Sigmoid colon (tissue), 7 donors: ENCODE results near the gene STAMBP. TPM values are rescaled to one million over a fixed set of nuclear protein-coding genes. Genes with fewer than 3 reads are reported as not detected.
A peak's percentile ranks its signal among the peaks of the same experiment; 100 is the strongest.
"Not testable (repeated sequence)": the region's sequence is repeated elsewhere in the genome, so short reads cannot be mapped to it uniquely, and the experiment has no call there.

Source experiments
- DNase-seq: peaks from one replicate; pipeline ENCODE4 v3.0.0-alpha.2; 2019
- H3K27ac ChIP-seq, 4 donors: fragments of 200-600 bp; sonication (generic); one replicate each; pipeline ENCODE4 v1.5.1; 2016 to 2019; ENCODE audit warnings: mild to moderate bottlenecking in 1 of 4
- H3K27me3 ChIP-seq, 3 donors: fragments of 200-600 bp; sonication (generic); one replicate each; pipeline ENCODE4 v1.5.1; 2019; ENCODE audit warnings: mild to moderate bottlenecking in 1 of 3
- H3K36me3 ChIP-seq, 4 donors: fragments of 200-600 bp; sonication (generic); one replicate each; pipeline ENCODE4 v1.5.1; 2016 to 2019
- H3K4me1 ChIP-seq, 4 donors: fragments of 200-600 bp; sonication (generic); one replicate each; pipeline ENCODE4 v1.5.1; 2017 to 2019
- H3K4me3 ChIP-seq, 4 donors: fragments of 200-600 bp; sonication (generic); one replicate each; pipeline ENCODE4 v1.5.1; 2017 to 2019; ENCODE audit warnings: mild to moderate bottlenecking in 2 of 4, moderate library complexity in 1 of 4
- H3K9me3 ChIP-seq, 4 donors: fragments of 200-600 bp in 3 of 4; sonication (generic) in 3 of 4; one replicate each; pipeline versions ENCODE4 v1.5.1 to v1.6.1; 2013 to 2019
- EP300 ChIP-seq, 4 donors: sonication (generic); formaldehyde crosslinking; IDR thresholded peaks; one replicate each; pipeline ENCODE4 v1.6.1; 2017; ENCODE audit warnings: antibody characterized with exemption in 4 of 4
- POLR2A ChIP-seq, 2 donors: fragments of 450-650 bp; IDR thresholded peaks; one replicate each; pipeline ENCODE4 v1.6.1; 2016; ENCODE audit warnings: antibody characterized with exemption in 2 of 2, mild to moderate bottlenecking in 2 of 2, moderate library complexity in 2 of 2
- POLR2AphosphoS5 ChIP-seq, 4 donors: sonication (generic); formaldehyde crosslinking; IDR thresholded peaks; one replicate each; pipeline ENCODE4 v1.6.1; 2017; ENCODE audit warnings: antibody characterized with exemption in 4 of 4
- WGBS, 2 donors: extraction: QIAGEN DNeasy Blood & Tissue Kit; methylation state at CpG; one replicate each; pipeline ENCODE4 v1.1.7; 2013; 5-methylcytosine and 5-hydroxymethylcytosine counted together
- intact Hi-C: fragments of 100-400 bp; cut with DNase I; formaldehyde crosslinking; loops from one replicate; pipeline ENCODE4 v1.15.1; 2023
- polyA plus RNA-seq, 3 donors: library from polyadenylated mRNA; stranded (reverse); fragments of 200-250 nt; gene quantifications; one replicate each; pipeline ENCODE4 v1.2.3, GENCODE V29; 2013
- total RNA-seq, 4 donors: library from RNA; depleted of rRNA; stranded (reverse); fragments of >200 nt; gene quantifications; one replicate each; pipeline ENCODE4 v1.1.0, GENCODE V29; 2016
- TF ChIP-seq, protein P1 (sequence below), 4 experiments: fragments of 450-650 bp in 3 of 4; fragments of 200-600 bp in 1 of 4; IDR thresholded peaks; one replicate each; pipeline ENCODE4 v1.5.1; 2016 to 2019; ENCODE audit warnings: antibody characterized with exemption in 4 of 4, mild to moderate bottlenecking in 3 of 4, moderate library complexity in 2 of 4
- donor health status: healthy with polysubstance abuse.
- donor health status: Bipolar disorder and iron deficiency.
- donor health status: healthy.

The STAMBP gene
- total and polyA plus RNA-seq, 7 donors: 23.5 to 55.3 (median 37.0) TPM

DNA sequence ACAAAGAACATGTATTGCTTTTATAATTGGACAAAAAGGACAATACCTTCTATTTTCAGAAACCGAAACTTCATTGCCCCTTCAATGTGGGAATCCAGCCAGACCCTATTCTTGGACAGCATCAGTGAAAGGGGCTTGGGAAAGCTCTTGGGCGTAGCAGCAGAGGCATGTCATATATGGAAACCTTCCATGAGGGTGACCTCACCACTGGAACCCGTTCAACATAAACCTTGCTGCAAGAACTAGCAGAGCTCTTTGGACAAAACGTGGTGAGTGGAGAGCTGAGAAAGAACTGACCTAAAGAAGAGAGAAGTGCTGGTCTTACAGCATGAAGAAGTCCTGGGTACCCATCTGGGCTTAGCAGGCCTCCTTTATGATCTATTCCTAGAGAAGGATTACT, 41.3 kb downstream of the STAMBP start:
- Histone ChIP-seq H3K9me3 (no peaks in the 10 kb centered on the region), H3K36me3 (peaks cover 0 to 19% (median 0%) of the 10 kb centered on the region in 4 donors), H3K4me3 (no peak overlapping the region), H3K27me3 (no peaks in the 10 kb centered on the region), H3K4me1 (peaks cover 0 to 44% (median 39%) of the 10 kb centered on the region in 4 donors), H3K27ac (peak overlapping the region; percentile 85 to 94 (median 86))
- DNase-seq: peak; percentile 92
- intact Hi-C loops: loop anchor here (2.0 to 5.0 kb wide), 2 partner anchors 23 to 33 kb away; partner anchors contain the start of gene ACTG2
- TF ChIP-seq POLR2AphosphoS5 (IDR thresholded peaks at IDR 0.05) (peak; percentile 59 to 73 (median 72)), POLR2A (IDR thresholded peaks at IDR 0.05) (no peak), EP300 (IDR thresholded peaks at IDR 0.05) (peak in 1 of 4 donors; percentile 18)
- 67 to 72% methylated on average over 4 of the region's 4 CpGs for WGBS, 2 donors

DNA sequence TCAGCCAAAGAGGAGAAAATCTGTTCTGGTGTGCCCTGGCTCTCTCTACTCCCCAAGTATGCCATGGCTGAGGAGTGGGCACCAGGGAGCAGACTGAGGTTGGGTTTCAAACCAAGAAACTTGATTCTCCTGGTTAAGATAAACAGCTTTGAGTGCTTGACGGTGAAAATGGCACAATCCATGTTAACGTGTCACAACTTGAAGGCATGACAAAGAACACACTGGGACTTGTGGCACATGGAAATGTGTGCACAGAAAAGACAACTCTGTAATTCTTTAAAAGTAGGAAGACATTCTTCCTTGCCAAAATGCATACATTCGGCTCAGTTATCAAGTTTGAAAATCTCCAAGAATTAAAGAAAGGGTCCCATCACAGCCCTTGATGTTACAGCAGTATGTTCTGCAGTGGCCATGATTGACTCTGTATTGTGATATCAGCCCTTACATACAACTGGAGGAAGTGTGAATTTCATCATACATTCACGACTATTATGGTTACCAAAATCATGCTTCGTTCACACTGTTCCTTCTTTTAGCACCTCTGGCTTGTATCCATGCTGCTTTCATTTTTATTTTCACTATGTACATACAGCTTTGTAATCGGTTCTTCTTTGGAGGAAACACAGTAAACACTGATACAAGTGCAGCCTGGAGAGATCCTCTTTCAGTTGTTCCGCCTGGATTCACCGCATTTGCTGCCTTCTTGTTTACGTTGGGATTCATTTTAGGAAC, 48.5 kb downstream of the STAMBP start:
- 35 to 55% methylated on average over 9 of the region's 9 CpGs for WGBS, 2 donors
- TF ChIP-seq POLR2A (IDR thresholded peaks at IDR 0.05): no peak
- TF ChIP-seq, protein P1, sequence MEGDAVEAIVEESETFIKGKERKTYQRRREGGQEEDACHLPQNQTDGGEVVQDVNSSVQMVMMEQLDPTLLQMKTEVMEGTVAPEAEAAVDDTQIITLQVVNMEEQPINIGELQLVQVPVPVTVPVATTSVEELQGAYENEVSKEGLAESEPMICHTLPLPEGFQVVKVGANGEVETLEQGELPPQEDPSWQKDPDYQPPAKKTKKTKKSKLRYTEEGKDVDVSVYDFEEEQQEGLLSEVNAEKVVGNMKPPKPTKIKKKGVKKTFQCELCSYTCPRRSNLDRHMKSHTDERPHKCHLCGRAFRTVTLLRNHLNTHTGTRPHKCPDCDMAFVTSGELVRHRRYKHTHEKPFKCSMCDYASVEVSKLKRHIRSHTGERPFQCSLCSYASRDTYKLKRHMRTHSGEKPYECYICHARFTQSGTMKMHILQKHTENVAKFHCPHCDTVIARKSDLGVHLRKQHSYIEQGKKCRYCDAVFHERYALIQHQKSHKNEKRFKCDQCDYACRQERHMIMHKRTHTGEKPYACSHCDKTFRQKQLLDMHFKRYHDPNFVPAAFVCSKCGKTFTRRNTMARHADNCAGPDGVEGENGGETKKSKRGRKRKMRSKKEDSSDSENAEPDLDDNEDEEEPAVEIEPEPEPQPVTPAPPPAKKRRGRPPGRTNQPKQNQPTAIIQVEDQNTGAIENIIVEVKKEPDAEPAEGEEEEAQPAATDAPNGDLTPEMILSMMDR (IDR thresholded peaks at IDR 0.05): no peak
- TF ChIP-seq POLR2AphosphoS5 (IDR thresholded peaks at IDR 0.05): no peak
- TF ChIP-seq EP300 (IDR thresholded peaks at IDR 0.05): no peak
- H3K4me3 ChIP-seq: peak overlapping the region in 2 of 4 donors; percentile 10 to 16
- intact Hi-C loops: no loop called here
- H3K27me3 ChIP-seq: no peaks in the 10 kb centered on the region
- no peaks in the 10 kb centered on the region for H3K36me3 ChIP-seq
- no peaks in the 10 kb centered on the region for H3K9me3 ChIP-seq
- DNase-seq: no peak
- H3K27ac ChIP-seq: peak overlapping the region; percentile 57 to 94 (median 85)
- H3K4me1 ChIP-seq: peaks cover 0 to 43% (median 34%) of the 10 kb centered on the region in 4 donors

DNA sequence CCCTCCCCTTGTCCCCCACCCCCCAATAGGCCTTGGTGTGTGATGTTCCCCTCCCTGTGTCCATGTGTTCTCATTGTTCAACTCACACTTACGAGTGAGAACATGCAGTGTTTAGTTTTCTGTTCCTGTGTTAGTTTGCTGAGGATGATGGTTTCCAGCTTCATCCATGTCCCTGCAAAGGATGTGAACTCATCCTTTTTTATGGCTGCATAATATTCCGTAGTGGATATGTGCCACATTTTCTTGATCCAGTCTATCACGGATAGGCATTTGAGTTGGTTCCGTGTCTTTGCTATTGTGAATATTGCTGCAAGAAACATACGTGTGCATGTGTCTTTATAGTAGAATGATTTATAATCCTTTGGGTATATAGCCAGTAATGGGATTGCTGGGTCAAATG, 49.2 kb downstream of the STAMBP start:
- intact Hi-C loops: not testable (repeated sequence)

DNA sequence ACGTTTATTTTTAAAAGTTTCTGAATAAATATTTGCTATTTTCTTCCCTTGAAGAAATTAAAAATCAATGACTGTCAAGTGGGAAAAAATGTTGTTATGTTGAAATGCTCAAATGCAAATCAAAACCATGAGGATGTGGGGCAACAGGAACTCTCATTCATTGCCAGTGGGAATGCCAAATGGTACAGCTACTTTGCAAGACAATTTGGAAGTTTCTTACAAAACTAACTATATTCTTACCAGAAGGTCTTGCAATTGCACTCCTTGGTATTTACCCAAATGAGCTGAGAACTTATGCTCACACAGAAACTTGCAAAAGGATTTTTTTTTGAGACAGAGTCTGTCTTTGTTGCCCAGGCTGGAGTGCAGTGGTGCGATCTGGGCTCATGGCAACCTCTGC, 56.6 kb downstream of the STAMBP start:
- intact Hi-C loops: no loop called here
- DNase-seq: no peak
- Histone ChIP-seq H3K4me3 (no peak overlapping the region), H3K4me1 (peaks cover 0 to 31% (median 20%) of the 10 kb centered on the region in 4 donors), H3K27ac (no peak overlapping the region), H3K27me3 (no peaks in the 10 kb centered on the region), H3K9me3 (no peaks in the 10 kb centered on the region), H3K36me3 (no peaks in the 10 kb centered on the region)
- 71 to 73% methylated on average over 2 of the region's 2 CpGs for WGBS, 2 donors
- TF ChIP-seq, protein P1 (IDR thresholded peaks at IDR 0.05): no peak
- TF ChIP-seq EP300 (IDR thresholded peaks at IDR 0.05) (no peak), POLR2AphosphoS5 (IDR thresholded peaks at IDR 0.05) (no peak)

More for the DNA sequence above, 49.2 kb downstream of the STAMBP start:
- not testable (repeated sequence) for H3K9me3 ChIP-seq, H3K36me3 ChIP-seq, H3K27me3 ChIP-seq, DNase-seq
- H3K4me3 ChIP-seq: peak overlapping the region in 2 of 4 donors; percentile 10 to 16
- peaks cover 0 to 40% (median 31%) of the 10 kb centered on the region in 4 donors for H3K4me1 ChIP-seq
- whole genome bisulfite sequencing, 2 donors: 95% methylated on average over 5 of the region's 5 CpGs
- peak overlapping the region in 3 of 4 donors; percentile 85 to 94 (median 85) for H3K27ac ChIP-seq

DNA sequence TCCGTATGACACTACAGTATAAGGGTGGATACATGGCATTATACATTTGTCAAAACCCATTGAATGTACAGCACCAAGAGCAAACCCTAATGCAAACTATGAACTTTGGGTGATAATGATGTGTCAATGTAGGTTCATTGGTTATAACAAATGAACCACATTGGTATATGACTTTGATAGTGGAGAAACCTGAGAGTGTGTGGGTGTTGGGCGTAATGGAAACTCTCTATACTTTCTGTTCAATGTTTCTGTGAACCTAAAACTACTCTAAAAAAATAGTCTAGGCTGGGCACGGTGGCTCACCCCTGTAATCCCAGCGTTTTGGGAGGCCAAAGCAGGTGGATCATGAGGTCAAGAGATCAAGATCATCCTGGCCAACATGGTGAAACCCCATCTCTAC, 57.6 kb downstream of the STAMBP start:
- intact Hi-C loops: no loop called here
- no peak for DNase-seq
- TF ChIP-seq EP300 (IDR thresholded peaks at IDR 0.05): no peak
- TF ChIP-seq POLR2AphosphoS5 (IDR thresholded peaks at IDR 0.05): no peak
- no peak for TF ChIP-seq POLR2A (IDR thresholded peaks at IDR 0.05)
- TF ChIP-seq, protein P1 (IDR thresholded peaks at IDR 0.05): no peak
- Histone ChIP-seq H3K9me3 (no peaks in the 10 kb centered on the region), H3K36me3 (no peaks in the 10 kb centered on the region), H3K4me1 (peaks cover 0 to 41% (median 30%) of the 10 kb centered on the region in 4 donors), H3K27ac (no peak overlapping the region), H3K4me3 (no peak overlapping the region), H3K27me3 (no peaks in the 10 kb centered on the region)
- 78 to 84% methylated on average over 4 of the region's 4 CpGs for WGBS, 2 donors

DNA sequence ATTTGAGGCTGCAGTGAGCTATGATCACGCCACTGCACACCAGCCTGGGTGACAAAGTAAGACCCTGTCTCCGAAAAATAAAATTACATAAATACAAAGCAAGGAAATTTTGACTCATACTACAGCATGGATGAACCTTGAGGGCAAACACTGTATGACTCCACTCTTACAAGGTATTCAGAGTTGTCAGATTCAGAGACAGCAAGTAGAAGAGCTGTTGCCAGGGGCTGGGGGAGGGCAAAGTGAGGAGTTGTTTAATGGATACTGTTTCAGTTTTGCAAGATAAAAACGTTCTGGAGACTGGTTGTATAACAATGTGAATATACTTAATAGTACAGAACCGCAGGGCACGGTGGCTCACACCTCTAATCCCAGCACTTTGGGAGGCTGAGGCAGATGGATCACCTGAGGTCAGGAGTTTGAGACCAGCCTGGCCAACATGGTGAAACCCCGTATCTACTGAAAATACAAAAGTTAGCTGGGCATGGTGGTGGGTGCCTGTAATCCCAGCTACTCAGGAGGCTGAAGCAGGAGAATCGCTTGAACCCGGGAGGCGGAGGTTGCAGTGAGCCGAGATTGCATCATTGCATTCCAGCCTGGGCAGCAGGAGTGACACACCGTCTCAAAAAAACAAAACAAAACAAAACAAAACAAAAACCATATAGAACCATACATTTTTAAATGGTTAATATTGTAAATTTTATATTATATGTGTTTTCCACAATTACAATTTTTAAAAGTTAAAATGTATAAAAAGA, 59.0 kb downstream of the STAMBP start:
- peak overlapping the region in 3 of 4 donors; percentile 92 to 99 (median 97) for H3K27ac ChIP-seq
- intact Hi-C loops, H3K9me3 ChIP-seq: not testable (repeated sequence)

More for the DNA sequence above, 59.0 kb downstream of the STAMBP start:
- not testable (repeated sequence) for H3K27me3 ChIP-seq, H3K36me3 ChIP-seq, H3K4me3 ChIP-seq
- DNase-seq: peak; percentile 38
- 83 to 85% methylated on average over 11 of the region's 11 CpGs for WGBS, 2 donors
- peaks cover 0 to 52% (median 41%) of the 10 kb centered on the region in 4 donors for H3K4me1 ChIP-seq
